Hepatocyte (in vitro differentiated cells): ENCODE measurements around the gene ABCG4. TPM values are rescaled to one million over a fixed set of nuclear protein-coding genes. Genes with fewer than 3 reads are reported as not detected.

Source experiments
- DNase-seq: peaks from one replicate; pipeline ENCODE4 v3.0.0-alpha.2; 2016; ENCODE audit warnings: low spot score
- H2AFZ ChIP-seq: fragments of 200-600 bp; sonication (generic); 2 replicates; pipeline ENCODE4 v1.6.0; 2016; ENCODE audit warnings: antibody characterized with exemption, mild to moderate bottlenecking
- H3K27ac ChIP-seq: fragments of 200-600 bp; sonication (generic); 2 replicates; pipeline ENCODE4 v1.5.1; 2016; ENCODE audit warnings: mild to moderate bottlenecking
- H3K27me3 ChIP-seq: fragments of 200-600 bp; sonication (generic); 2 replicates; pipeline ENCODE4 v1.6.1; 2016
- H3K36me3 ChIP-seq: fragments of 200-600 bp; sonication (generic); replicated peaks from 2 replicates; pipeline ENCODE4 v1.5.1; 2016; ENCODE audit warnings: low read depth; ENCODE audit not compliant: insufficient read depth
- H3K4me1 ChIP-seq: fragments of 200-600 bp; sonication (generic); 2 replicates; pipeline ENCODE4 v1.5.1; 2016; ENCODE audit warnings: mild to moderate bottlenecking, moderate library complexity; ENCODE audit not compliant: insufficient read depth
- H3K4me2 ChIP-seq: fragments of 200-600 bp; sonication (generic); 2 replicates; pipeline ENCODE4 v1.6.0; 2016
- H3K4me3 ChIP-seq: fragments of 200-600 bp; sonication (generic); 2 replicates; pipeline ENCODE4 v1.5.1; 2016; ENCODE audit warnings: mild to moderate bottlenecking
- H3K79me2 ChIP-seq: fragments of 200-600 bp; sonication (generic); 2 replicates; pipeline ENCODE4 v1.6.0; 2017; ENCODE audit warnings: mild to moderate bottlenecking
- H3K9me2 ChIP-seq: fragments of 200-600 bp; sonication (generic); replicated peaks from 2 replicates; pipeline ENCODE4 v1.6.0; 2017; ENCODE audit warnings: mild to moderate bottlenecking; ENCODE audit not compliant: insufficient read depth
- H3K9me3 ChIP-seq: fragments of 200-600 bp; sonication (generic); 2 replicates; pipeline ENCODE4 v1.5.1; 2016; ENCODE audit warnings: low read depth, mild to moderate bottlenecking
- H4K20me1 ChIP-seq: fragments of 200-600 bp; sonication (generic); 2 replicates; pipeline ENCODE4 v1.6.0; 2016; ENCODE audit warnings: mild to moderate bottlenecking; ENCODE audit not compliant: insufficient read depth, poor library complexity, severe bottlenecking
- EZH2 ChIP-seq: fragments of 200-600 bp; sonication (generic); IDR thresholded peaks from 2 replicates; pipeline ENCODE4 v1.6.1; 2016; ENCODE audit warnings: antibody characterized with exemption, mild to moderate bottlenecking, borderline replicate concordance
- EZH2phosphoT487 ChIP-seq: fragments of 200-600 bp; sonication (generic); IDR thresholded peaks from one replicate; pipeline ENCODE4 v1.6.1; 2018; ENCODE audit warnings: antibody characterized with exemption, mild to moderate bottlenecking, low read depth, moderate library complexity; ENCODE audit not compliant: unreplicated experiment, severe bottlenecking
- WGBS: methylation state at CpG from one replicate; pipeline ENCODE4 v1.1.6; 2016; ENCODE audit warnings: low lambda C conversion rate; ENCODE audit errors: missing lambda C conversion rate; 5-methylcytosine and 5-hydroxymethylcytosine counted together
- polyA plus RNA-seq: library from polyadenylated mRNA; unstranded; fragments of >200 nt; fragmentation: Nextera tagmentation; extraction: Ambion mirVana; gene quantifications from 2 replicates; pipeline ENCODE4 v1.2.1, GENCODE V29; 2016
- total RNA-seq: library from RNA; depleted of rRNA; stranded (reverse); fragments of >200 nt; gene quantifications from 2 replicates; pipeline ENCODE4 v1.2.3, GENCODE V29; 2014
- TF ChIP-seq, protein P1 (sequence below): fragments of 200-600 bp; sonication (generic); IDR thresholded peaks from 2 replicates; pipeline ENCODE4 v1.5.1; 2016; ENCODE audit warnings: antibody characterized with exemption, mild to moderate bottlenecking; ENCODE audit not compliant: poor library complexity

The ABCG4 gene
- total and polyA plus RNA-seq, 2 experiments from 2014 or later = 0.45 TPM; not detected in 1

GRCh38 chr11:119158467-119158866 lies 9.6 kb downstream of the ABCG4 start:
- H3K9me3 ChIP-seq = no peaks in the 10 kb centered on the region
- H3K36me3 ChIP-seq = no peaks in the 10 kb centered on the region
- H3K4me3 ChIP-seq = no peak overlapping the region
- no peak overlapping the region for H2AFZ ChIP-seq
- 96% methylated on average over 12 of the region's 13 CpGs for WGBS
- DNase-seq = no peak
- no peak overlapping the region for H3K27ac ChIP-seq
- no peak overlapping the region for H3K4me2 ChIP-seq
- H3K4me1 ChIP-seq = no peaks in the 10 kb centered on the region
- no peaks in the 10 kb centered on the region for H3K27me3 ChIP-seq
- no peaks in the 10 kb centered on the region for H3K9me2 ChIP-seq
- TF ChIP-seq, protein P1, sequence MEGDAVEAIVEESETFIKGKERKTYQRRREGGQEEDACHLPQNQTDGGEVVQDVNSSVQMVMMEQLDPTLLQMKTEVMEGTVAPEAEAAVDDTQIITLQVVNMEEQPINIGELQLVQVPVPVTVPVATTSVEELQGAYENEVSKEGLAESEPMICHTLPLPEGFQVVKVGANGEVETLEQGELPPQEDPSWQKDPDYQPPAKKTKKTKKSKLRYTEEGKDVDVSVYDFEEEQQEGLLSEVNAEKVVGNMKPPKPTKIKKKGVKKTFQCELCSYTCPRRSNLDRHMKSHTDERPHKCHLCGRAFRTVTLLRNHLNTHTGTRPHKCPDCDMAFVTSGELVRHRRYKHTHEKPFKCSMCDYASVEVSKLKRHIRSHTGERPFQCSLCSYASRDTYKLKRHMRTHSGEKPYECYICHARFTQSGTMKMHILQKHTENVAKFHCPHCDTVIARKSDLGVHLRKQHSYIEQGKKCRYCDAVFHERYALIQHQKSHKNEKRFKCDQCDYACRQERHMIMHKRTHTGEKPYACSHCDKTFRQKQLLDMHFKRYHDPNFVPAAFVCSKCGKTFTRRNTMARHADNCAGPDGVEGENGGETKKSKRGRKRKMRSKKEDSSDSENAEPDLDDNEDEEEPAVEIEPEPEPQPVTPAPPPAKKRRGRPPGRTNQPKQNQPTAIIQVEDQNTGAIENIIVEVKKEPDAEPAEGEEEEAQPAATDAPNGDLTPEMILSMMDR = no peak
- TF ChIP-seq EZH2 (no peak), EZH2phosphoT487 (no peak)
- no peaks in the 10 kb centered on the region for H4K20me1 ChIP-seq
- no peaks in the 10 kb centered on the region for H3K79me2 ChIP-seq

GRCh38 chr11:119160151-119160550 lies 11.3 kb downstream of the ABCG4 start:
- WGBS = 94% methylated on average over 9 of the region's 9 CpGs
- Histone ChIP-seq H3K4me1 (no peaks in the 10 kb centered on the region), H3K27me3 (no peaks in the 10 kb centered on the region), H3K4me3 (no peak overlapping the region), H2AFZ (no peak overlapping the region), H3K9me3 (no peaks in the 10 kb centered on the region), H3K4me2 (no peak overlapping the region), H3K9me2 (no peaks in the 10 kb centered on the region), H3K27ac (no peak overlapping the region), H3K79me2 (no peaks in the 10 kb centered on the region), H3K36me3 (no peaks in the 10 kb centered on the region), H4K20me1 (no peaks in the 10 kb centered on the region)
- TF ChIP-seq, protein P1 = no peak
- TF ChIP-seq EZH2 (no peak), EZH2phosphoT487 (no peak)
- no peak for DNase-seq

- no peaks in the 10 kb centered on the region for H3K79me2 ChIP-seq
- no peaks in the 10 kb centered on the region for H4K20me1 ChIP-seq
- WGBS = 91% methylated on average over 8 of the region's 8 CpGs
- DNase-seq = no peak
- no peaks in the 10 kb centered on the region for H3K36me3 ChIP-seq
- H3K4me1 ChIP-seq = no peaks in the 10 kb centered on the region
- H3K9me3 ChIP-seq = no peaks in the 10 kb centered on the region
- no peaks in the 10 kb centered on the region for H3K9me2 ChIP-seq
- TF ChIP-seq EZH2phosphoT487 = no peak
- TF ChIP-seq EZH2 = no peak
- TF ChIP-seq, protein P1 = no peak
- H2AFZ ChIP-seq = no peak overlapping the region
- H3K27ac ChIP-seq = no peak overlapping the region
- no peak overlapping the region for H3K4me3 ChIP-seq
- H3K4me2 ChIP-seq = no peak overlapping the region
- H3K27me3 ChIP-seq = no peaks in the 10 kb centered on the region
These were observed 13.0 kb downstream of the ABCG4 start for GRCh38 chr11:119161871-119162270.
